K562 (cell line): ENCODE results near the gene POLD4. TPM values are rescaled to one million over a fixed set of nuclear protein-coding genes. Genes with fewer than 3 reads are reported as not detected.

Experiments used
- CBFA2T3 ChIP-seq: fragments of 450-650 bp; IDR thresholded peaks from 2 replicates; pipeline ENCODE4 v1.6.1; 2017
- DIDO1 ChIP-seq: fragments of 450-650 bp; IDR thresholded peaks from 2 replicates; pipeline ENCODE4 v1.6.1; 2016; ENCODE audit warnings: low read depth, missing biosample characterization, missing genetic modification characterization
- E2F3 ChIP-seq: fragments of 250-450 bp; sonication (Bioruptor Pico); IDR thresholded peaks from 2 replicates; pipeline ENCODE4 v1.4.0; 2020; ENCODE audit warnings: mild to moderate bottlenecking
- ELF2 ChIP-seq: fragments of 250-450 bp; sonication (Bioruptor Pico); IDR thresholded peaks from 2 replicates; pipeline ENCODE4 v1.5.0; 2021; ENCODE audit warnings: mild to moderate bottlenecking
- EWSR1 ChIP-seq: fragments of 450-650 bp; IDR thresholded peaks from 2 replicates; pipeline ENCODE4 v1.6.1; 2018; ENCODE audit warnings: borderline replicate concordance, mild to moderate bottlenecking, low read depth, moderate library complexity; ENCODE audit not compliant: partially characterized antibody
- GATAD2B ChIP-seq: fragments of 450-650 bp; IDR thresholded peaks from 2 replicates; pipeline ENCODE4 v1.6.1; 2017; ENCODE audit warnings: mild to moderate bottlenecking, borderline replicate concordance
- HIVEP1 ChIP-seq: fragments of 250-450 bp; sonication (Bioruptor Pico); IDR thresholded peaks from 2 replicates; pipeline ENCODE4 v1.4.0; 2020; ENCODE audit warnings: mild to moderate bottlenecking
- KLF10 ChIP-seq: fragments of 250-450 bp; sonication (Bioruptor Pico); IDR thresholded peaks from 2 replicates; pipeline ENCODE4 v1.6.1; 2021; ENCODE audit warnings: matching md5 sums
- MAFK ChIP-seq: IDR thresholded peaks from 2 replicates; pipeline ENCODE4 v1.6.1; 2011; ENCODE audit warnings: low read length, improper control_type of control experiment
- PHF20 ChIP-seq: fragments of 450-650 bp; IDR thresholded peaks from 2 replicates; pipeline ENCODE4 v1.6.1; 2018; ENCODE audit not compliant: partially characterized antibody
- SIX5 ChIP-seq, 2 experiments: IDR thresholded peaks; 2 replicates each; pipeline ENCODE4 v1.6.1; 2011; ENCODE audit warnings: low read length in 2 of 2, borderline replicate concordance in 1 of 2, low read depth in 1 of 2, mild to moderate bottlenecking in 1 of 2, moderate library complexity in 1 of 2; ENCODE audit not compliant: insufficient read depth in 1 of 2
- SNIP1 ChIP-seq: fragments of 450-650 bp; IDR thresholded peaks from 2 replicates; pipeline ENCODE4 v1.7.1; 2017; ENCODE audit warnings: low read depth, mild to moderate bottlenecking
- SRSF1 ChIP-seq: fragments of 200-400 bp; formaldehyde crosslinking; IDR thresholded peaks from 2 replicates; pipeline ENCODE4 v1.6.1; 2017; ENCODE audit warnings: mild to moderate bottlenecking, low read depth, low read length, moderate library complexity
- TCF7L2 ChIP-seq: fragments of 150-350 bp; IDR thresholded peaks from 2 replicates; pipeline ENCODE4 v1.6.1; 2016; ENCODE audit warnings: low read depth, mild to moderate bottlenecking, low read length, moderate library complexity
- U2AF1 ChIP-seq: fragments of 200-400 bp; formaldehyde crosslinking; optimal IDR thresholded peaks from 2 replicates; pipeline ENCODE3; 2017; ENCODE audit warnings: mild to moderate bottlenecking, low read depth, low read length, moderate library complexity
- WHSC1 ChIP-seq: IDR thresholded peaks from one replicate; pipeline ENCODE4 v1.6.1; 2012; ENCODE audit warnings: low read length, control low read depth, inconsistent platforms
- XRCC4 ChIP-seq: IDR thresholded peaks from one replicate; pipeline ENCODE4 v1.6.1; 2011; ENCODE audit not compliant: insufficient read depth, insufficient read length; ENCODE audit errors: extremely low read depth
- YBX1 ChIP-seq: fragments of 450-650 bp; IDR thresholded peaks from 2 replicates; pipeline ENCODE4 v1.7.1; 2016; ENCODE audit warnings: mild to moderate bottlenecking
- YY1 ChIP-seq, 3 experiments: IDR thresholded peaks; 2 replicates each; pipeline ENCODE4 v1.6.1; 2011; ENCODE audit warnings: low read length in 2 of 3, mild to moderate bottlenecking in 2 of 3, moderate library complexity in 2 of 3, borderline replicate concordance in 1 of 3, control low read depth in 1 of 3, low read depth in 1 of 3; ENCODE audit not compliant: insufficient read depth in 3 of 3, insufficient replicate concordance in 2 of 3, control insufficient read depth in 1 of 3, insufficient read length in 1 of 3; ENCODE audit errors: extremely low read depth in 1 of 3
- ZNF124 ChIP-seq: sonication (generic); formaldehyde crosslinking; IDR thresholded peaks from 2 replicates; pipeline ENCODE4 v1.8.1; 2022; ENCODE audit warnings: missing genetic modification reagents
- ZNF143 ChIP-seq: sonication (generic); formaldehyde crosslinking; IDR thresholded peaks from 2 replicates; pipeline ENCODE4 v1.9.0; 2022; ENCODE audit warnings: mild to moderate bottlenecking, missing genetic modification reagents
- ZNF23 ChIP-seq: fragments of 250-450 bp; sonication (Bioruptor Pico); IDR thresholded peaks from 2 replicates; pipeline ENCODE4 v1.4.0; 2020; ENCODE audit warnings: mild to moderate bottlenecking
- polyA plus RNA-seq, 8 experiments: library from polyadenylated mRNA; depleted of rRNA in 4 of 8; stranded (reverse) in 5 of 8; unstranded in 3 of 8; fragments of >200 nt; fragmentation: Nextera tagmentation in 2 of 8; fragmentation: Illumina TruSeq in 1 of 8; extraction: Ambion mirVana in 2 of 8; extraction: Trizol in 1 of 8; gene quantifications; 2 replicates each; pipeline versions ENCODE4 v1.2.1 to v1.2.3, GENCODE V29; 2011 to 2014; ENCODE audit warnings: inconsistent platforms in 1 of 8, missing spikeins in 1 of 8
- total RNA-seq, 7 experiments: library from RNA; depleted of rRNA in 6 of 7; stranded (reverse); fragments of >200 nt in 6 of 7; fragmentation: Illumina TruSeq in 2 of 7; extraction: Trizol in 2 of 7; gene quantifications; 2 replicates each; pipeline versions ENCODE4 v1.2.1 to v1.2.3, GENCODE V29; 2011 to 2021; ENCODE audit warnings: low replicate concordance in 1 of 7
- TF ChIP-seq, protein P1 (sequence below): sonication (generic); formaldehyde crosslinking; IDR thresholded peaks from 2 replicates; pipeline ENCODE4 v1.8.1; 2022; ENCODE audit warnings: missing genetic modification reagents
- TF ChIP-seq, protein P2 (sequence below): IDR thresholded peaks from 2 replicates; pipeline ENCODE4 v1.6.1; 2011; ENCODE audit not compliant: insufficient read length; ENCODE audit errors: extremely low read depth
- TF ChIP-seq, protein P3 (sequence below): sonication (generic); formaldehyde crosslinking; IDR thresholded peaks from 2 replicates; pipeline ENCODE4 v1.5.0; 2020; ENCODE audit warnings: missing genetic modification reagents
- TF ChIP-seq, protein P4 (sequence below): fragments of 450-650 bp; IDR thresholded peaks from 2 replicates; pipeline ENCODE4 v1.6.1; 2016; ENCODE audit warnings: low read depth, mild to moderate bottlenecking, moderate library complexity

Gene POLD4
- total and polyA plus RNA-seq, 9 of the 15 experiments (the other 6 are each of a cell fraction or from before 2014, with no cell fraction given): 5.8 to 64.5 (median 18.3) TPM

DNA sequence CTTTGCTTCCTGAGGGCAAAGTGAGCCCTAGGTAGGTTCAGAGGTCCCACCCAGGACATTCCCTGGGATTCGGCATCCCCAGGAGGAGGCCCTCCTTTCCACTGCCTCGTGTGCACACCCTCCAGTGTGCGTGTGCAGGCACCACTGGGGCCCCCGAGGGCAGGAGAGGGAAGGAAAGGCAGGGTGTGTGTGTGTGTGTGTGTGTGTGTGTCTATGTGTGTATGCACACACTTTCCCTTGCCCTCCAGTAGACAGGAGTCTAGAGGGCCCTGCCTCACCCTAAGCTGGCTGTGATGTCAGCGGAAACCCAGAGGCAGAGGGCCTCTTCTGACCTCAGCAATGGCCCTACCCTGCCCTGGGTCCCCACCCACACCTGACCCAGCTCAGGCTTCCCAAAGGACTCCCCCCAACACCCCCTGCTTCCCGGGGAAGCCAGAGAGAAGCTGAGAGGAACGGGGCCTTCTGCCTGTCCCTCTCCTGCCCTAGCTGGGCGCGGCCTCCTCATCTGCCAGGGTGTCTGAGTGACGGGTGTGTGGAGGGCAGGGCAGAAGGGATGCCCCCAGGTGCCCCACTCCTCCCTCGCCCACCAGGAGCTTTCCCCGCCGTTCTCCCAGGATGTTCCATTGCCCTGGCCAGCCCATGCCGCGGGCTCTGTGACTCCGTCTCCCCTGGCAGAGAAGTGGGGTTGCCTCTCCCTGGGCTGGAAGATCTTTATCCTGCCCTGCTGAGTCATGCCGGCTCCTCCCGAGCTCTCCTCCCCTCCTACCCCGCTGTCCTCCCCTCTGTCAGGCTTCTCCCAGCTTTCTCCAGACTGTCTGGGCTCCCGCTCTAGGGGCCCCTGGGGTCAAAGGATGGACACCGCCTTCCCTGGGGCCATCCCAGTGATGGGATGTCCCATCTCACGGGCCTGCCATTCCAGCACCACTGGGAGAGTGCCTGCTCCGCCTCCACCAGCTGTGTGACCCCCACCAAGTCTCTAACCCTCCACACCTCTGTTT is 26.0 kb upstream of the POLD4 start (continued):
- TF ChIP-seq, protein P1, sequence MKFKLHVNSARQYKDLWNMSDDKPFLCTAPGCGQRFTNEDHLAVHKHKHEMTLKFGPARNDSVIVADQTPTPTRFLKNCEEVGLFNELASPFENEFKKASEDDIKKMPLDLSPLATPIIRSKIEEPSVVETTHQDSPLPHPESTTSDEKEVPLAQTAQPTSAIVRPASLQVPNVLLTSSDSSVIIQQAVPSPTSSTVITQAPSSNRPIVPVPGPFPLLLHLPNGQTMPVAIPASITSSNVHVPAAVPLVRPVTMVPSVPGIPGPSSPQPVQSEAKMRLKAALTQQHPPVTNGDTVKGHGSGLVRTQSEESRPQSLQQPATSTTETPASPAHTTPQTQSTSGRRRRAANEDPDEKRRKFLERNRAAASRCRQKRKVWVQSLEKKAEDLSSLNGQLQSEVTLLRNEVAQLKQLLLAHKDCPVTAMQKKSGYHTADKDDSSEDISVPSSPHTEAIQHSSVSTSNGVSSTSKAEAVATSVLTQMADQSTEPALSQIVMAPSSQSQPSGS (CRISPR knock-in tag): no peak
- no peak for TF ChIP-seq SIX5 (IDR thresholded peaks at IDR 0.05; ENCODE audit: borderline replicate concordance in 1 of 2, insufficient read depth in 1 of 2, low read depth in 1 of 2, low read length in 2 of 2)
- TF ChIP-seq KLF10 (CRISPR knock-in tag): no peak
- TF ChIP-seq PHF20: no peak
- TF ChIP-seq GATAD2B: no peak
- peak; percentile 80 for TF ChIP-seq MAFK
- no peak for TF ChIP-seq CBFA2T3
- no peak for TF ChIP-seq WHSC1
- TF ChIP-seq SNIP1: no peak
- TF ChIP-seq E2F3: peak; percentile 44; the same call in 1 of the 2 replicates
- TF ChIP-seq, protein P2, sequence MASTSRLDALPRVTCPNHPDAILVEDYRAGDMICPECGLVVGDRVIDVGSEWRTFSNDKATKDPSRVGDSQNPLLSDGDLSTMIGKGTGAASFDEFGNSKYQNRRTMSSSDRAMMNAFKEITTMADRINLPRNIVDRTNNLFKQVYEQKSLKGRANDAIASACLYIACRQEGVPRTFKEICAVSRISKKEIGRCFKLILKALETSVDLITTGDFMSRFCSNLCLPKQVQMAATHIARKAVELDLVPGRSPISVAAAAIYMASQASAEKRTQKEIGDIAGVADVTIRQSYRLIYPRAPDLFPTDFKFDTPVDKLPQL: no peak
- TF ChIP-seq ZNF143 (CRISPR knock-in tag): no peak
- TF ChIP-seq TCF7L2: no peak
- no peak for TF ChIP-seq U2AF1
- TF ChIP-seq, protein P3, sequence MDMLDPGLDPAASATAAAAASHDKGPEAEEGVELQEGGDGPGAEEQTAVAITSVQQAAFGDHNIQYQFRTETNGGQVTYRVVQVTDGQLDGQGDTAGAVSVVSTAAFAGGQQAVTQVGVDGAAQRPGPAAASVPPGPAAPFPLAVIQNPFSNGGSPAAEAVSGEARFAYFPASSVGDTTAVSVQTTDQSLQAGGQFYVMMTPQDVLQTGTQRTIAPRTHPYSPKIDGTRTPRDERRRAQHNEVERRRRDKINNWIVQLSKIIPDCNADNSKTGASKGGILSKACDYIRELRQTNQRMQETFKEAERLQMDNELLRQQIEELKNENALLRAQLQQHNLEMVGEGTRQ: no peak
- no peak for TF ChIP-seq SRSF1
- TF ChIP-seq YY1 (IDR thresholded peaks at IDR 0.05; ENCODE audit: borderline replicate concordance in 1 of 3, control insufficient read depth in 1 of 3, extremely low read depth in 1 of 3, insufficient read depth in 3 of 3, insufficient read length in 1 of 3, insufficient replicate concordance in 2 of 3, low read depth in 1 of 3, low read length in 2 of 3): no peak
- TF ChIP-seq, protein P4, sequence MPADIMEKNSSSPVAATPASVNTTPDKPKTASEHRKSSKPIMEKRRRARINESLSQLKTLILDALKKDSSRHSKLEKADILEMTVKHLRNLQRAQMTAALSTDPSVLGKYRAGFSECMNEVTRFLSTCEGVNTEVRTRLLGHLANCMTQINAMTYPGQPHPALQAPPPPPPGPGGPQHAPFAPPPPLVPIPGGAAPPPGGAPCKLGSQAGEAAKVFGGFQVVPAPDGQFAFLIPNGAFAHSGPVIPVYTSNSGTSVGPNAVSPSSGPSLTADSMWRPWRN: no peak
- no peak for TF ChIP-seq YBX1
- TF ChIP-seq ZNF23 (CRISPR knock-in tag): no peak
- TF ChIP-seq ELF2 (CRISPR knock-in tag): no peak
- no peak for TF ChIP-seq DIDO1
- TF ChIP-seq EWSR1: no peak
- no peak for TF ChIP-seq XRCC4
- no peak for TF ChIP-seq ZNF124 (CRISPR knock-in tag)
- TF ChIP-seq HIVEP1 (CRISPR knock-in tag): 0 out of 2 replicates have a peak, but pooled peaks have one; percentile 25
